Fibroblast of mammary gland (primary cell): ENCODE measurements around the gene LYPLA2.

Experiments used
- DNase-seq: peaks from one replicate; pipeline ENCODE4 v3.0.0-alpha.2; 2010; ENCODE audit warnings: low read depth
- H3K4me3 ChIP-seq: 2 replicates; pipeline ENCODE4 v1.5.1; 2011; ENCODE audit warnings: low read depth, mild to moderate bottlenecking, low read length, moderate library complexity; ENCODE audit not compliant: control insufficient read depth
- CTCF ChIP-seq: conservative IDR thresholded peaks from 2 replicates; pipeline ENCODE4 v1.5.1; 2011; ENCODE audit warnings: low read depth, low read length, inconsistent platforms; ENCODE audit not compliant: control insufficient read depth, insufficient read depth

The LYPLA2 gene

GRCh38 chr1:23763041-23763577 is 27.8 kb upstream of the LYPLA2 start:
- peak; percentile 52 for DNase-seq
- H3K4me3 ChIP-seq = no peak overlapping the region
- TF ChIP-seq CTCF = no peak

GRCh38 chr1:23768733-23769132 is 22.2 kb upstream of the LYPLA2 start:
- no peak for TF ChIP-seq CTCF
- DNase-seq = no peak
- no peak overlapping the region for H3K4me3 ChIP-seq

GRCh38 chr1:23772049-23772853 is 18.7 kb upstream of the LYPLA2 start:
- DNase-seq = peak; percentile 79
- H3K4me3 ChIP-seq = no peak overlapping the region
- peak; percentile 99 for TF ChIP-seq CTCF

- H3K4me3 ChIP-seq = no peak overlapping the region
- no peak for TF ChIP-seq CTCF
- no peak for DNase-seq
Observed at GRCh38 chr1:23772854-23773242, 18.1 kb upstream of the LYPLA2 start.

GRCh38 chr1:23774174-23774880 is 16.6 kb upstream of the LYPLA2 start:
- H3K4me3 ChIP-seq = no peak overlapping the region
- TF ChIP-seq CTCF = no peak
- DNase-seq = no peak

GRCh38 chr1:23776217-23776616 is 14.7 kb upstream of the LYPLA2 start:
- no peak overlapping the region for H3K4me3 ChIP-seq
- no peak for DNase-seq
- TF ChIP-seq CTCF = no peak
